HepG2 (cell line): Measurements from ENCODE around the gene LGALS3. TPM values are rescaled to one million over a fixed set of nuclear protein-coding genes. Genes with fewer than 3 reads are reported as not detected.
A peak's percentile ranks its signal among the peaks of the same experiment; 100 is the strongest.

Source experiments
- ARHGAP35 ChIP-seq: sonication (generic); formaldehyde crosslinking; IDR thresholded peaks from 2 replicates; pipeline ENCODE4 v1.9.0; 2022; ENCODE audit warnings: mild to moderate bottlenecking, inconsistent platforms, moderate library complexity, missing genetic modification reagents, borderline replicate concordance
- CHD2 ChIP-seq: IDR thresholded peaks from 2 replicates; pipeline ENCODE4 v1.6.1; 2011; ENCODE audit warnings: low read depth, low read length, improper control_type of control experiment
- ELF1 ChIP-seq: sonication (generic); formaldehyde crosslinking; IDR thresholded peaks from 2 replicates; pipeline ENCODE4 v1.4.0; 2020; ENCODE audit warnings: missing genetic modification reagents
- FOXA3 ChIP-seq: IDR thresholded peaks from 2 replicates; pipeline ENCODE4 v1.6.1; 2016; ENCODE audit warnings: missing genetic modification reagents, missing compliant biosample characterization
- HNF4A ChIP-seq: sonication (generic); formaldehyde crosslinking; IDR thresholded peaks from 2 replicates; pipeline ENCODE4 v1.4.0; 2020; ENCODE audit warnings: missing genetic modification reagents
- MBD4 ChIP-seq: IDR thresholded peaks from 2 replicates; pipeline ENCODE4 v1.6.1; 2012; ENCODE audit warnings: low read length, inconsistent platforms, borderline replicate concordance
- NBN ChIP-seq: fragments of 450-650 bp; conservative IDR thresholded peaks from 2 replicates; pipeline ENCODE4 v1.6.1; 2017
- NFRKB ChIP-seq: fragments of 450-650 bp; IDR thresholded peaks from 2 replicates; pipeline ENCODE4 v1.6.1; 2017
- PCBP2 ChIP-seq: fragments of 200-400 bp; formaldehyde crosslinking; optimal IDR thresholded peaks from 2 replicates; pipeline ENCODE3; 2018; ENCODE audit warnings: low read length, low read depth; ENCODE audit not compliant: poor library complexity, severe bottlenecking
- PHF8 ChIP-seq: sonication (generic); formaldehyde crosslinking; IDR thresholded peaks from 2 replicates; pipeline ENCODE4 v1.5.0; 2020; ENCODE audit warnings: missing genetic modification reagents
- SOX13 ChIP-seq, 3 experiments: fragments of 450-650 bp in 1 of 3; sonication (generic) in 1 of 3; formaldehyde crosslinking in 1 of 3; IDR thresholded peaks in 2 of 3; conservative IDR thresholded peaks in 1 of 3; 2 replicates each; pipeline versions ENCODE4 v1.5.0 to v1.6.1; 2016 to 2020; ENCODE audit warnings: antibody characterized with exemption in 1 of 3, mild to moderate bottlenecking in 1 of 3, missing compliant biosample characterization in 1 of 3, missing genetic modification reagents in 1 of 3, moderate library complexity in 1 of 3
- SP1 ChIP-seq, 2 experiments: fragments of 450-650 bp in 1 of 2; sonication (generic) in 1 of 2; formaldehyde crosslinking in 1 of 2; IDR thresholded peaks; 2 replicates each; pipeline versions ENCODE4 v1.4.0 to v1.6.1; 2016 to 2020; ENCODE audit warnings: missing genetic modification reagents in 1 of 2
- TBX3 ChIP-seq: fragments of 450-650 bp; IDR thresholded peaks from 2 replicates; pipeline ENCODE4 v1.6.1; 2017; ENCODE audit warnings: antibody characterized with exemption, mild to moderate bottlenecking, inconsistent platforms, borderline replicate concordance
- TCF7 ChIP-seq: sonication (generic); IDR thresholded peaks from 2 replicates; pipeline ENCODE4 v1.6.1; 2016; ENCODE audit warnings: antibody characterized with exemption, low read depth
- ZNF232 ChIP-seq: sonication (generic); formaldehyde crosslinking; IDR thresholded peaks from 2 replicates; pipeline ENCODE4 v1.4.0; 2020; ENCODE audit warnings: missing genetic modification reagents, borderline replicate concordance
- ZNF3 ChIP-seq: IDR thresholded peaks from 2 replicates; pipeline ENCODE4 v1.7.0; 2017; ENCODE audit warnings: inconsistent platforms
- ZNF556 ChIP-seq: sonication (generic); formaldehyde crosslinking; IDR thresholded peaks from 2 replicates; pipeline ENCODE4 v1.4.0; 2020; ENCODE audit warnings: mild to moderate bottlenecking, missing genetic modification reagents, borderline replicate concordance
- ZNF567 ChIP-seq: sonication (generic); formaldehyde crosslinking; IDR thresholded peaks from 2 replicates; pipeline ENCODE4 v1.8.1; 2023; ENCODE audit warnings: mild to moderate bottlenecking, missing genetic modification reagents, borderline replicate concordance
- ZNF614 ChIP-seq: IDR thresholded peaks from 2 replicates; pipeline ENCODE4 v1.6.1; 2018; ENCODE audit warnings: missing biosample characterization, missing genetic modification reagents, inconsistent platforms, borderline replicate concordance
- ZNF761 ChIP-seq: sonication (generic); formaldehyde crosslinking; conservative IDR thresholded peaks from 2 replicates; pipeline ENCODE4 v1.4.0; 2020; ENCODE audit warnings: mild to moderate bottlenecking, missing genetic modification reagents
- polyA plus RNA-seq, 8 experiments: library from polyadenylated mRNA; depleted of rRNA in 3 of 8; stranded (reverse) in 7 of 8; unstranded in 1 of 8; fragments of >200 nt; fragmentation: Illumina TruSeq in 4 of 8; extraction: Trizol in 4 of 8; gene quantifications; 2 replicates each; pipeline versions ENCODE4 v1.2.1 to v1.2.3, GENCODE V29; 2011 to 2016; ENCODE audit warnings: low read depth in 4 of 8, missing spikeins in 1 of 8, mixed read lengths in 1 of 8; ENCODE audit not compliant: insufficient read depth in 1 of 8
- total RNA-seq, 5 experiments: library from RNA; depleted of rRNA; stranded (reverse); fragments of >200 nt; fragmentation: Illumina TruSeq; extraction: Trizol; gene quantifications; 2 replicates each; pipeline ENCODE4 v1.2.3, GENCODE V29; 2016; ENCODE audit warnings: low read depth in 1 of 5
- TF ChIP-seq, protein P1 (sequence below): sonication (generic); formaldehyde crosslinking; IDR thresholded peaks from 2 replicates; pipeline ENCODE4 v1.5.0; 2020; ENCODE audit warnings: missing genetic modification reagents
- TF ChIP-seq, protein P2 (sequence below): sonication (generic); formaldehyde crosslinking; IDR thresholded peaks from 2 replicates; pipeline ENCODE4 v1.8.0; 2022; ENCODE audit warnings: missing genetic modification reagents, mild to moderate bottlenecking, inconsistent platforms, borderline replicate concordance
- TF ChIP-seq, protein P3 (sequence below): sonication (generic); formaldehyde crosslinking; IDR thresholded peaks from 2 replicates; pipeline ENCODE4 v1.4.0; 2020; ENCODE audit warnings: missing genetic modification reagents, borderline replicate concordance

The LGALS3 gene
- total and polyA plus RNA-seq, 2 of the 13 experiments (the other 11 are each of a cell fraction or from before 2014, with no cell fraction given) = 5.0 to 97.4 TPM

DNA sequence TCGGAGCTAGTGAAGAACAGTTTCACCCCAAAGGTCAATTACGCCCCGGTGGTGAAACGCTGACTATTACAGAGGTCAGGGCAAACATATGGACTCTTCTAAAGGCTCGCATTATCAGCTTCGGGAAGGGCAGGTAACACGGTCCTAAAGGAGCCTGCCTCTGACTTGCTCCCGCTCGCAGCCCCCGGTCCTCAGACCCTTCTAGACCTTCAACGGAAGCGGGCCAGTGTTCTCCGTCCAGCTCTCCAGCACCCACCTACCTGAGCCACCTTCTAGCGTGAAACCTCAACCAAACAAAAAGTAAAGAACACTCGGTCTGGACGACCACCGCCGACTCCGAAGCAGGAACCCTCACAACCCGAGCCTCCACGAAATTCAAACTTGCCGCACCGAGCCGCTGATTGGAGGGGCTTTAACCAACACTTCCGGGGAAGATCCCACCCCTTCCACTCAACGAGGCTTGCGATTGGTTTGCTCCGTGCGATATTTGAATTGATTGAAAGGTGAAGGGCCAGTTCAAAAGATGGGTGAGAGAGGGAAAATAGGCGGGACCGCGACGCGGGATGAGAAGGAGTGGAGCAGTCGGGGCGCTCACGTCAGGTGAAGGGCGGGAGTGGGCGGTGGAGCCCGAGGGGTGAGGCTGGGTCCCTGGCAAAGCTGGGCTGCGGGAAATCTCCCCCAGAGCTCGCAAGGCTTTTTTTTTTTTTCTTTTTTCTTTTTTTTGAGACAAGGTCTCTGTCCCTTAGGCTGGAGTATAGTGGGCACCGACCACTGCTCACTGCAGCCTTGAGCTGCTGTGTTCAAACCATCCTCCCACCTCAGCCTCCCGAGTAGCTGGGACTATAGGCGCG is 62.4 kb downstream of the LGALS3 start, which contains the start of gene DLGAP5 (continued):
- no peak for TF ChIP-seq ARHGAP35
- no peak for TF ChIP-seq NBN
- TF ChIP-seq HNF4A (CRISPR knock-in tag) = no peak
- no peak for TF ChIP-seq ZNF3
- no peak; the same call in 1 of the 2 replicates for TF ChIP-seq ZNF556 (CRISPR knock-in tag)
- no peak for TF ChIP-seq MBD4
- no peak for TF ChIP-seq ZNF567 (CRISPR knock-in tag)
- TF ChIP-seq, protein P1, sequence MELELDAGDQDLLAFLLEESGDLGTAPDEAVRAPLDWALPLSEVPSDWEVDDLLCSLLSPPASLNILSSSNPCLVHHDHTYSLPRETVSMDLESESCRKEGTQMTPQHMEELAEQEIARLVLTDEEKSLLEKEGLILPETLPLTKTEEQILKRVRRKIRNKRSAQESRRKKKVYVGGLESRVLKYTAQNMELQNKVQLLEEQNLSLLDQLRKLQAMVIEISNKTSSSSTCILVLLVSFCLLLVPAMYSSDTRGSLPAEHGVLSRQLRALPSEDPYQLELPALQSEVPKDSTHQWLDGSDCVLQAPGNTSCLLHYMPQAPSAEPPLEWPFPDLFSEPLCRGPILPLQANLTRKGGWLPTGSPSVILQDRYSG (CRISPR knock-in tag) = no peak
- TF ChIP-seq FOXA3 (CRISPR knock-in tag) = no peak
- peak; percentile 47; the same call in 1 of the 2 replicates for TF ChIP-seq ZNF232 (CRISPR knock-in tag)
- TF ChIP-seq SP1 (IDR thresholded peaks at IDR 0.05) = no peak
- TF ChIP-seq SP1 (CRISPR knock-in tag; IDR thresholded peaks at IDR 0.05) = peak; percentile 66
- TF ChIP-seq ZNF614 (CRISPR knock-in tag) = no peak
- no peak for TF ChIP-seq NFRKB
- TF ChIP-seq CHD2 = peak; percentile 60; the same call in 1 of the 2 replicates
- no peak for TF ChIP-seq TCF7
- TF ChIP-seq ZNF761 (CRISPR knock-in tag) = no peak
- peak; percentile 61 for TF ChIP-seq PHF8 (CRISPR knock-in tag)
- no peak for TF ChIP-seq PCBP2
- TF ChIP-seq, protein P2, sequence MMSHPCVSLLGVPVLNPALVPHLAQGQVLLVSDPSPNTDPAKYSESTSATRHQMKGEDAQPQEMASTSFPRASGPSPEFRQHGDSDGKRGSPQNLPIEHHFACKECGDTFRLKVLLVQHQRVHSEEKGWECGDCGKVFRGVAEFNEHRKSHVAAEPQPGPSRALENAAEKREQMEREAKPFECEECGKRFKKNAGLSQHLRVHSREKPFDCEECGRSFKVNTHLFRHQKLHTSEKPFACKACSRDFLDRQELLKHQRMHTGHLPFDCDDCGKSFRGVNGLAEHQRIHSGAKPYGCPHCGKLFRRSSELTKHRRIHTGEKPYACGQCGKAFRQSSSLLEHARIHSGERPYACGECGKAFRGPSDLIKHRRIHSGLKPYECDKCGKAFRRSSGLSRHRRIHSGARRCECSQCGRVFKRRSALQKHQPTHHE (CRISPR knock-in tag) = no peak
- TF ChIP-seq ELF1 (CRISPR knock-in tag) = peak; percentile 87
- TF ChIP-seq TBX3 = no peak
- TF ChIP-seq, protein P3, sequence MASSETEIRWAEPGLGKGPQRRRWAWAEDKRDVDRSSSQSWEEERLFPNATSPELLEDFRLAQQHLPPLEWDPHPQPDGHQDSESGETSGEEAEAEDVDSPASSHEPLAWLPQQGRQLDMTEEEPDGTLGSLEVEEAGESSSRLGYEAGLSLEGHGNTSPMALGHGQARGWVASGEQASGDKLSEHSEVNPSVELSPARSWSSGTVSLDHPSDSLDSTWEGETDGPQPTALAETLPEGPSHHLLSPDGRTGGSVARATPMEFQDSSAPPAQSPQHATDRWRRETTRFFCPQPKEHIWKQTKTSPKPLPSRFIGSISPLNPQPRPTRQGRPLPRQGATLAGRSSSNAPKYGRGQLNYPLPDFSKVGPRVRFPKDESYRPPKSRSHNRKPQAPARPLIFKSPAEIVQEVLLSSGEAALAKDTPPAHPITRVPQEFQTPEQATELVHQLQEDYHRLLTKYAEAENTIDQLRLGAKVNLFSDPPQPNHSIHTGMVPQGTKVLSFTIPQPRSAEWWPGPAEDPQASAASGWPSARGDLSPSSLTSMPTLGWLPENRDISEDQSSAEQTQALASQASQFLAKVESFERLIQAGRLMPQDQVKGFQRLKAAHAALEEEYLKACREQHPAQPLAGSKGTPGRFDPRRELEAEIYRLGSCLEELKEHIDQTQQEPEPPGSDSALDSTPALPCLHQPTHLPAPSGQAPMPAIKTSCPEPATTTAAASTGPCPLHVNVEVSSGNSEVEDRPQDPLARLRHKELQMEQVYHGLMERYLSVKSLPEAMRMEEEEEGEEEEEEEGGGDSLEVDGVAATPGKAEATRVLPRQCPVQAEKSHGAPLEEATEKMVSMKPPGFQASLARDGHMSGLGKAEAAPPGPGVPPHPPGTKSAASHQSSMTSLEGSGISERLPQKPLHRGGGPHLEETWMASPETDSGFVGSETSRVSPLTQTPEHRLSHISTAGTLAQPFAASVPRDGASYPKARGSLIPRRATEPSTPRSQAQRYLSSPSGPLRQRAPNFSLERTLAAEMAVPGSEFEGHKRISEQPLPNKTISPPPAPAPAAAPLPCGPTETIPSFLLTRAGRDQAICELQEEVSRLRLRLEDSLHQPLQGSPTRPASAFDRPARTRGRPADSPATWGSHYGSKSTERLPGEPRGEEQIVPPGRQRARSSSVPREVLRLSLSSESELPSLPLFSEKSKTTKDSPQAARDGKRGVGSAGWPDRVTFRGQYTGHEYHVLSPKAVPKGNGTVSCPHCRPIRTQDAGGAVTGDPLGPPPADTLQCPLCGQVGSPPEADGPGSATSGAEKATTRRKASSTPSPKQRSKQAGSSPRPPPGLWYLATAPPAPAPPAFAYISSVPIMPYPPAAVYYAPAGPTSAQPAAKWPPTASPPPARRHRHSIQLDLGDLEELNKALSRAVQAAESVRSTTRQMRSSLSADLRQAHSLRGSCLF (CRISPR knock-in tag) = no peak
- no peak for TF ChIP-seq SOX13 (IDR thresholded peaks at IDR 0.05)
- TF ChIP-seq SOX13 (CRISPR knock-in tag; conservative IDR thresholded peaks at IDR 0.05 in 1 of 2, IDR thresholded peaks at IDR 0.05 in 1 of 2) = peak in 1 of 2 experiments; percentile 6; a peak in 1 of 4 replicates
